B cell (primary cell): ENCODE results near the gene PDGFRB.

ENCODE experiments used
- CTCF ChIP-seq: fragments of 200-600 bp; IDR thresholded peaks from one replicate; pipeline ENCODE4 v1.8.0; 2022; ENCODE audit warnings: antibody characterized with exemption, mild to moderate bottlenecking
- EZH2 ChIP-seq: IDR thresholded peaks from 2 replicates; pipeline ENCODE4 v1.6.1; 2012; ENCODE audit warnings: borderline replicate concordance, low read depth, mild to moderate bottlenecking, moderate library complexity, low read length; ENCODE audit not compliant: insufficient read depth, poor library complexity, severe bottlenecking

GRCh38 chr5:150073086-150073625 lies 82.5 kb downstream of the PDGFRB start:
- TF ChIP-seq CTCF (no peak), EZH2 (no peak)
